Ascending aorta (tissue), 2 donors: ENCODE measurements around the gene STARD9. TPM values are rescaled to one million over a fixed set of nuclear protein-coding genes. Genes with fewer than 3 reads are reported as not detected.

Experiments used
- DNase-seq, 2 donors: peaks; one replicate each; pipeline ENCODE4 v3.0.0-alpha.2; 2019; ENCODE audit warnings: low spot score in 2 of 2
- H3K27ac ChIP-seq, 2 donors: fragments of 200-600 bp; sonication (generic); one replicate each; pipeline ENCODE4 v1.5.1; 2016 to 2017; ENCODE audit warnings: mild to moderate bottlenecking in 1 of 2
- H3K27me3 ChIP-seq: fragments of 200-600 bp; sonication (generic); one replicate; pipeline ENCODE4 v1.5.1; 2017
- H3K36me3 ChIP-seq, 2 donors: fragments of 200-600 bp; sonication (generic); one replicate each; pipeline ENCODE4 v1.5.1; 2016
- H3K4me1 ChIP-seq, 2 donors: fragments of 200-600 bp; sonication (generic); one replicate each; pipeline ENCODE4 v1.5.1; 2016 to 2017; ENCODE audit warnings: mild to moderate bottlenecking in 1 of 2
- H3K4me3 ChIP-seq, 2 donors: fragments of 200-600 bp; sonication (generic); one replicate each; pipeline ENCODE4 v1.5.1; 2016 to 2017; ENCODE audit warnings: mild to moderate bottlenecking in 1 of 2
- H3K9me3 ChIP-seq, 2 donors: fragments of 200-600 bp; sonication (generic); one replicate each; pipeline ENCODE4 v1.5.1; 2016
- intact Hi-C: fragments of 100-400 bp; cut with DNase I; formaldehyde crosslinking; loops from one replicate; pipeline ENCODE4 v1.15.1; 2023
- total RNA-seq: library from RNA; depleted of rRNA; stranded (reverse); fragments of >200 nt; gene quantifications from one replicate; pipeline ENCODE4 v1.1.0, GENCODE V29; 2016
- TF ChIP-seq, protein P1 (sequence below), 3 experiments: fragments of 200-600 bp in 2 of 3; fragments of 450-650 bp in 1 of 3; sonication (generic) in 2 of 3; IDR thresholded peaks; one replicate each; pipeline ENCODE4 v1.5.1; 2016 to 2019; ENCODE audit warnings: antibody characterized with exemption in 3 of 3, mild to moderate bottlenecking in 1 of 3, moderate library complexity in 1 of 3

STARD9 gene
- total RNA-seq, 1 donor from 2014 or later = 62.7 TPM

DNA sequence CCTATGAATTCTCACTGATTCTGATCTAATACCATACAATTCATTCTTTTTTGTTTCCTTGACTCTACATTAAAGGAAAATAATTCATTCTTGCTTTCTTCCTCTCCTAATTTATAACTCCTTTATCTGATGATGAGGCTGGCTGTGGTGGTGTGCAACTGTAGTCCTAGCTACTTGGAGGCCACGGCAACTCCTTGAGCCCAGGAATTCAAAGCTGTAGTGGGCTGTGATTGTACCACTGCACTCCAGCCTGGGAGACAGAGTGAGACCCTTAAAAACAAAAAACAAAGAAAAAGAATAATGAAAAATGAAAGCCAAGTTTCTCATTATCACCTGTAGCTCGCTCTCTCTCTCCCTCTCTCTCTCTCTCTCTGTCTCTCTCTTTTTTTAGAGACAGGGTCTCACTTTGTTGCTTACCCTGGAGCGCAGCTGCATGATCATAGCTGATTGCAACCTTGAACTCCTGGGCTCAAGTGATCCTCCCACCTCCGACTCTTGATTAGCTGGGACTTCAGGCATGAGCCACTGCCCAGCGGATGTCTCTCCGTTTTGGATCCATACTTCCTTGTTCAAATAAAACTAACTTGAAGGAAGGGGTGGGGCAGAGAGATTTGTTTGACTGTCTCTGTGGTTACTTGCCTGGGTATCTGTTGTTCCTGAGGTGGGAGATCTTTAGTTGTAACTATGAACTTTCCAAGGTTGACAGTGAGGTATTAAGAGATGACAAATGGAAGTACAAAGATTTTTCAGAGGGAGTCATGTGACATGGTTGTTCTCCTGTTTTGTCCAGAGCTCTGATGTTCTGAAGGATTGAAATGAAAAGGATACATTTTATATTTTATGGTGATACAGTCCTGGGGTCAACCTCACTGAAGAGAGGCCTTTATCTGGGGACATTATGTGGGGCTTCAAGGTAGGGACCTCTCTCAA, 46.9 kb downstream of the STARD9 start:
- H3K9me3 ChIP-seq = no peaks in the 10 kb centered on the region
- TF ChIP-seq, protein P1, sequence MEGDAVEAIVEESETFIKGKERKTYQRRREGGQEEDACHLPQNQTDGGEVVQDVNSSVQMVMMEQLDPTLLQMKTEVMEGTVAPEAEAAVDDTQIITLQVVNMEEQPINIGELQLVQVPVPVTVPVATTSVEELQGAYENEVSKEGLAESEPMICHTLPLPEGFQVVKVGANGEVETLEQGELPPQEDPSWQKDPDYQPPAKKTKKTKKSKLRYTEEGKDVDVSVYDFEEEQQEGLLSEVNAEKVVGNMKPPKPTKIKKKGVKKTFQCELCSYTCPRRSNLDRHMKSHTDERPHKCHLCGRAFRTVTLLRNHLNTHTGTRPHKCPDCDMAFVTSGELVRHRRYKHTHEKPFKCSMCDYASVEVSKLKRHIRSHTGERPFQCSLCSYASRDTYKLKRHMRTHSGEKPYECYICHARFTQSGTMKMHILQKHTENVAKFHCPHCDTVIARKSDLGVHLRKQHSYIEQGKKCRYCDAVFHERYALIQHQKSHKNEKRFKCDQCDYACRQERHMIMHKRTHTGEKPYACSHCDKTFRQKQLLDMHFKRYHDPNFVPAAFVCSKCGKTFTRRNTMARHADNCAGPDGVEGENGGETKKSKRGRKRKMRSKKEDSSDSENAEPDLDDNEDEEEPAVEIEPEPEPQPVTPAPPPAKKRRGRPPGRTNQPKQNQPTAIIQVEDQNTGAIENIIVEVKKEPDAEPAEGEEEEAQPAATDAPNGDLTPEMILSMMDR (IDR thresholded peaks at IDR 0.05) = no peak

DNA sequence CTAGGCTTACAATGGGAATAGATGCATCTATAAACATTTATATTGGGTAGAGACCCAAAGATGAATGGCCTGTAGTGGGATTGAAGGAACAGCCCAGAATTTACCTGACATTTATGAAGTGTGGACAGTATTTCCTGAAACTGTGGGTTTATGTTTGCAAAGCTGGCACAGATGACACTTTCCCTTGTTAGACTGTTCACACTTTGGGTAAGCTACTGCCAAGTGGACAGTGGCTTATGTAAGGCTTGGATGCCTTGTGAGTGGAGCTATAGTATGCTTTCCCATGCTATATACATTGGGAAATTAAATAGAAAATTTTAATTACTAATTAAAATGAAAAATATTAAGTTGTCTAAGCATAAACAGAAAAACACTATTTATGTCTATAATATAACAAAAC, 48.5 kb downstream of the STARD9 start:
- Histone ChIP-seq H3K9me3 (no peaks in the 10 kb centered on the region), H3K27ac (no peak overlapping the region), H3K4me1 (peaks cover 0 to 2% of the 10 kb centered on the region in 2 donors), H3K36me3 (peaks cover 0 to 3% of the 10 kb centered on the region in 2 donors), H3K27me3 (no peaks in the 10 kb centered on the region), H3K4me3 (no peak overlapping the region)
- TF ChIP-seq, protein P1 (IDR thresholded peaks at IDR 0.05) = no peak
- intact Hi-C loops = no loop called here
- no peak for DNase-seq

More for the DNA sequence above, 46.9 kb downstream of the STARD9 start:
- Histone ChIP-seq H3K4me3 (no peak overlapping the region), H3K4me1 (peaks cover 0 to 2% of the 10 kb centered on the region in 2 donors), H3K27ac (no peak overlapping the region), H3K36me3 (peaks cover 0 to 10% of the 10 kb centered on the region in 2 donors), H3K27me3 (no peaks in the 10 kb centered on the region)
- intact Hi-C loops = no loop called here
- DNase-seq = no peak

DNA sequence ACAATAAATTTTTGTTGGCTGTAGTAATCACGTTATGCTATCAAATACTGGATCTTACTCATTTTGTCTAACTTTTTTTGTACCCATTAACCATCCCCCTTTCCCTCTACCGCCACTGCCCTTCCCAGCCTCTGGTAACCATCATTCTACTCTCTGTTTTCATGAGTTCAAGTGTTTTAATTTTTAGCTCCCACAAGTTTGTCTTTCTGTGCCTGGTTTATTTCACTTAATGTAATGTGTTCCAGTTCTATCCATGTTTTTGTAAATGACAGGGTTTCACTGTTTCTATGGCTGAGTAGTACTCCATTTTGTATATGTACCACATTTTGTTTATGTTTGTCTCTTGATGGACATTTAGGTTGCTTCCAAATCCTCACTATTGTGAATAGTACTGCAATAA, 52.1 kb downstream of the STARD9 start:
- Histone ChIP-seq H3K36me3 (no peaks in the 10 kb centered on the region), H3K4me3 (no peak overlapping the region), H3K9me3 (no peaks in the 10 kb centered on the region), H3K4me1 (peaks cover 0 to 2% of the 10 kb centered on the region in 2 donors), H3K27ac (no peak overlapping the region), H3K27me3 (no peaks in the 10 kb centered on the region)
- DNase-seq = no peak
- intact Hi-C loops = no loop called here
- TF ChIP-seq, protein P1 (IDR thresholded peaks at IDR 0.05) = no peak

DNA sequence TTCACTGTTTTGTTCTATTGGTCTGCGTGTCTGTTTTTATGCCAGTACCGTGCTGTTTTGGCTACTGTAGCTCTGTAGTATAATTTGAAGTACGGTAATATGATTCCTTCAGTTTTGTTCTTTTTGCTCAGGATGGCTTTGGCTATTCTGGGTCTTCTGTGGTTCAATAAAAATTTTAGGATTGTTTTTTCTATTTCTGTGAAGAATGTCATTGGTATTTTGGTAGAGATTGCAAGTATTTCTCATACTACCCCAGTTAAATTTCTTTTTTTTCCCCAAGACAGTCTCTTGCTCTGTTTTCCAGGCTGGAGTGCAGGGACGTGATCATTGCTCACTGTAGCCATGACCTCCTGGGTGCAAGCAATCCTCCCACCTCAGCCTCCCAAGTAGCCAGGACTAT, 53.4 kb downstream of the STARD9 start:
- no peaks in the 10 kb centered on the region for H3K4me1 ChIP-seq
- H3K9me3 ChIP-seq = no peaks in the 10 kb centered on the region
- no peaks in the 10 kb centered on the region for H3K36me3 ChIP-seq
- intact Hi-C loops = no loop called here
- no peak overlapping the region for H3K4me3 ChIP-seq
- DNase-seq = no peak
- no peaks in the 10 kb centered on the region for H3K27me3 ChIP-seq
- TF ChIP-seq, protein P1 (IDR thresholded peaks at IDR 0.05) = no peak
- H3K27ac ChIP-seq = no peak overlapping the region

DNA sequence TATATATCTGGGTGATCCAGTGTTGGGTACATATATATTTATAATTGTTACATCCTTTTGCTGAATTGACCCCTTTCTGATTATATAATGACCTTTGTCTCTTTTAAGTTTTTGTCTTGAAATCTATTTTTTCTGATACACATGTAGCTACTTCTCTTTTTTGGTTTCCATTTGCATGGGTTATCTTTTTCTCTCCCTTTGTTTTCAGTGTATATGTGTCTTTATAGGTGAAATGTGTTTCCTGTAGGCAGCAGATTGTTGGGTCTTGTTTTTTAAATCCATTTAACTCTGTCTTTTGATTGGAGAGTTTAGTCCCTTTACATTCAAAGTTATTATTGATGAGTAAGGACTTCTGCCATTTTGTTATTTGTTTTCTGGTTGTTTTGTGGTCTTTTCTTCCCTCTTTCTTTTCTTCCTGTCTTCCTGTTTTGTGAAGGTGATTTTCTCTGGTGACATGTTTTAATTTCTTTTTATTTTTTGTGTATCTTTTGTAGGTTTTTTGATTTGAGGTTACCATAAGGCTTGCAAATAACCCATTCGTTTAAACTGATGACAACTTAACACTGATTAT, 56.8 kb downstream of the STARD9 start:
- intact Hi-C loops = no loop called here
- Histone ChIP-seq H3K4me3 (no peak overlapping the region), H3K27ac (no peak overlapping the region), H3K27me3 (no peaks in the 10 kb centered on the region), H3K36me3 (peaks cover 15 to 24% of the 10 kb centered on the region in 2 donors), H3K4me1 (no peaks in the 10 kb centered on the region), H3K9me3 (no peaks in the 10 kb centered on the region)
- TF ChIP-seq, protein P1 (IDR thresholded peaks at IDR 0.05) = no peak
- DNase-seq = no peak
